ENCODE data around the gene ERCC2.
"Not testable (repeated sequence)": the region's sequence is repeated elsewhere in the genome, so short reads cannot be mapped to it uniquely, and the experiment has no call there.

Gene ERCC2

GRCh38 chr19:45352914-45353796 is 17.2 kb downstream of the ERCC2 start:
- DNase-seq: no peak

GRCh38 chr19:45352471-45352870 is 17.9 kb downstream of the ERCC2 start:
- DNase-seq: no peak

GRCh38 chr19:45352062-45352461 is 18.3 kb downstream of the ERCC2 start:
- DNase-seq: no peak

- DNase-seq: no peak
These were observed 18.9 kb downstream of the ERCC2 start for GRCh38 chr19:45351401-45351952.

GRCh38 chr19:45350477-45351058 is 19.8 kb downstream of the ERCC2 start:
- no peak for DNase-seq

GRCh38 chr19:45349430-45349941 is 20.9 kb downstream of the ERCC2 start:
- DNase-seq: no peak

GRCh38 chr19:45349126-45349415 is 21.3 kb downstream of the ERCC2 start:
- no peak for DNase-seq

GRCh38 chr19:45348367-45349125 is 21.8 kb downstream of the ERCC2 start:
- no peak for DNase-seq

GRCh38 chr19:45347570-45348366 is 22.6 kb downstream of the ERCC2 start:
- no peak for DNase-seq

GRCh38 chr19:45346449-45346848 is 23.9 kb downstream of the ERCC2 start:
- no peak for DNase-seq

GRCh38 chr19:45345506-45345860 is 24.9 kb downstream of the ERCC2 start:
- DNase-seq: no peak

- DNase-seq: no peak
These were observed 25.5 kb downstream of the ERCC2 start for GRCh38 chr19:45344621-45345505.

- no peak for DNase-seq
These were observed 27.5 kb downstream of the ERCC2 start for GRCh38 chr19:45342911-45343310.

GRCh38 chr19:45340899-45341453 is 29.4 kb downstream of the ERCC2 start:
- DNase-seq: no peak

GRCh38 chr19:45340232-45340898 is 30.0 kb downstream of the ERCC2 start, which contains the start of gene KLC3:
TSS of gene KLC3 (plus strand) at chr19:45340750. CDS start at chr19:45345542, 4,792 bp downstream.
- no peak for DNase-seq

- DNase-seq: no peak
These were observed 30.7 kb downstream of the ERCC2 start for GRCh38 chr19:45339629-45340028.

- no peak for DNase-seq
These were observed 33.6 kb downstream of the ERCC2 start for GRCh38 chr19:45336696-45337251.

- not testable (repeated sequence) for DNase-seq
These were observed 35.5 kb downstream of the ERCC2 start for GRCh38 chr19:45334881-45335280.

GRCh38 chr19:45333609-45334303 is 36.6 kb downstream of the ERCC2 start:
- DNase-seq: no peak

- no peak for DNase-seq
These were observed 39.0 kb downstream of the ERCC2 start for GRCh38 chr19:45331411-45331810.
